ENCODE results near the gene KLHDC8A.

Gene KLHDC8A

DNA sequence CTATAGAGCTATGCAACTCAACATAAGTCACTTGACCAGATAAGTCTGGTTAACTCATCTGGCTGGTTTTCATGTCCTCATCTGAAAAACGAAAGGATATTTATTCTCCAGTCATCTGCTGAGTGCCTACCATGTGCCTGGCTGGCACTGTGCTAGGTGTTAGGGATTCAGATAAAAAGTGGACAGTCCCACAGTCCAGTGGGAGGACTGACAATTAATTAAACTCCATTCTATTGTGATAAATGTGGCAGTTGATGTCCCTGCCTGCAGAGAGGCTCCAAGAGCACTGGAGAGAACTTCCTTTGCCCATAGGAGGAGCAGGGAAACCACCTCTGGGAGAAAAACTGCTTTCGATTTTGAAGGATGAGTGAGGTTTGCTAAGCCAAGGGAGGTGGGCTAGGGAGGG is 40.6 kb downstream of the KLHDC8A start:
- FAIRE-seq (no peak), DNase-seq (ENCODE audit: insufficient read length, low spot score) (no peak)
- TF ChIP-seq PAX5 (IDR thresholded peaks at IDR 0.05; ENCODE audit: insufficient read depth, low read length, severe bottlenecking) = no peak
- no peak for TF ChIP-seq POLR2A (IDR thresholded peaks at IDR 0.05; ENCODE audit: low read depth, low read length)
- TF ChIP-seq SPI1 (IDR thresholded peaks at IDR 0.05; ENCODE audit: low read depth, low read length) = no peak
- TF ChIP-seq POLR2AphosphoS5 (IDR thresholded peaks at IDR 0.05; ENCODE audit: low read depth, low read length) = no peak
- TF ChIP-seq TAF1 (IDR thresholded peaks at IDR 0.05; ENCODE audit: low read depth, low read length) = no peak
- no peak for TF ChIP-seq POU2F2 (IDR thresholded peaks at IDR 0.05; ENCODE audit: low read depth, low read length)

DNA sequence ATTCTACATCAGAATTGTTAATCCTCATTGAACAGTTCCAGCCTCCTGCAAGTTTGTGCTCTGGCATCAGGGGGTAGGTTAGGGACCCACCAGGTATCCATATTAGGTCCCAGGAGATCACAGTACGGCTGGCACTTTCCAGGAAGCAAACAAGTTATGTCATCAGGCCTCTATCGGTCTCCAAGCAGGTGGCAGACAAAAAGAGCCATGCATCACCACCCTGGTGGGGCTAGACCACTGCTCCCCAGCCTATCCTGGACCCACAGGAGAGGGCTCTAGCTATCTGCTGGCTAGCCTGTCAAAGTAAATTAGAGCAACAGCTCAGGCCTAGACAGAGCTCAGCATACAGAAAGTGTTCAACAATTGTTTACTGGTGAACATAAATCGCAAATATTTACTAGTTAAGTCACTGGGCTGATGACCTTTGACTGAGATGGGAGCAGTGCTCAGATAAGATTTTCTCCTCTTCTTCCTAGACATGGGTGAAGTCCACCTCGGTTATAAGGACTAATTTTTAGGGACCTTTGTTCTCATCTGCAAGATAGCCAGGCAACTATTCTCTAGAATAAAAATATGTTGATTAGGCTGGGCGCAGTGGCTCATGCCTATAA is 41.6 kb downstream of the KLHDC8A start:
- TF ChIP-seq POLR2AphosphoS5 (IDR thresholded peaks at IDR 0.05; ENCODE audit: low read depth, low read length) (no peak), SPI1 (IDR thresholded peaks at IDR 0.05; ENCODE audit: low read depth, low read length) (no peak), PAX5 (IDR thresholded peaks at IDR 0.05; ENCODE audit: insufficient read depth, low read length, severe bottlenecking) (no peak), TAF1 (IDR thresholded peaks at IDR 0.05; ENCODE audit: low read depth, low read length) (no peak), POU2F2 (IDR thresholded peaks at IDR 0.05; ENCODE audit: low read depth, low read length) (no peak), POLR2A (IDR thresholded peaks at IDR 0.05; ENCODE audit: low read depth, low read length) (no peak)
- no peak for FAIRE-seq
- DNase-seq (ENCODE audit: insufficient read length, low spot score) = no peak

- DNase-seq (ENCODE audit: insufficient read length, low spot score) (no peak), FAIRE-seq (peak; percentile 38)
- TF ChIP-seq POLR2A (IDR thresholded peaks at IDR 0.05; ENCODE audit: low read depth, low read length) (no peak), TAF1 (IDR thresholded peaks at IDR 0.05; ENCODE audit: low read depth, low read length) (0 out of 2 replicates have a peak, but pooled peaks have one; percentile 20), SPI1 (IDR thresholded peaks at IDR 0.05; ENCODE audit: low read depth, low read length) (peak; percentile 69), PAX5 (IDR thresholded peaks at IDR 0.05; ENCODE audit: insufficient read depth, low read length, severe bottlenecking) (no peak)
Measured at GRCh38 chr1:205313563-205314308, 43.0 kb downstream of the KLHDC8A start.

DNA sequence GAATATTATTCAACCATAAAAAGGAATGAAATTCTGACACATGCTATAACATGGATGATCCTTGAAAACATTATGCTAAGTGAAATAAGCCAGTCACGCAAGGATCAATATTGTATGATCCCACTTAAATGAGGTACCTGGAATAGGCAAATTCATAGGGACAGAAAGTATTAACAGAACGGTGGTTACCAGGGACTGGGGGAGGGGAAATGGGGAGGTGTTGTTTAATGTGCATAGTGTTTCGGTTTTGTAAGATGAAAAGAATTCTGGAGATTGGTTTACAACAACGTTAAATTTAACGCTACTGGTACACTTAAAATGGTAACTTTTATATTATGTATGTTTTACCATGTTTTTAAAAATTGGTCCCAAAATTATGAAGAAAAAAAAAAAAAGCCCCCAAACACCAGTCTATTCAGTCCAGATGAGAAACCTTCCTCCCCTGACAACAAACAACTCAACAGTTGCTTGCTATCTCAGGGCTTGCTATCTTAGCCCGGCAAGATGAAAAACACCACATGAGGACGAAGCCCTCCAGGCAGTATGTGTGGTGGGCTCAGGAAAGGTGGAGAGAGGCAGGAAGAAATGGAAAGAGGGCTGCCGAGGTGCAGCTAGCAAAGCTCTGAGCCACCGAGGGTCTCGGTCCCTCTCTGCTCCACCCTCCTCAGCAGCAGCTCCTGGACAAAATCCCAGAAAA is 43.7 kb downstream of the KLHDC8A start:
- no peak for FAIRE-seq
- no peak for DNase-seq (ENCODE audit: insufficient read length, low spot score)
- TF ChIP-seq PAX5 (IDR thresholded peaks at IDR 0.05; ENCODE audit: insufficient read depth, low read length, severe bottlenecking) = no peak
- TF ChIP-seq SPI1 (IDR thresholded peaks at IDR 0.05; ENCODE audit: low read depth, low read length) = no peak
- TF ChIP-seq POLR2AphosphoS5 (IDR thresholded peaks at IDR 0.05; ENCODE audit: low read depth, low read length) = no peak
- no peak for TF ChIP-seq TAF1 (IDR thresholded peaks at IDR 0.05; ENCODE audit: low read depth, low read length)
- TF ChIP-seq POLR2A (IDR thresholded peaks at IDR 0.05; ENCODE audit: low read depth, low read length) = no peak
- TF ChIP-seq POU2F2 (IDR thresholded peaks at IDR 0.05; ENCODE audit: low read depth, low read length) = no peak

- FAIRE-seq (no peak), DNase-seq (ENCODE audit: insufficient read length, low spot score) (no peak)
- no peak for TF ChIP-seq POLR2A (IDR thresholded peaks at IDR 0.05; ENCODE audit: low read depth, low read length)
- peak; percentile 98 for TF ChIP-seq SPI1 (IDR thresholded peaks at IDR 0.05; ENCODE audit: low read depth, low read length)
Measured at GRCh38 chr1:205310976-205311704, 45.6 kb downstream of the KLHDC8A start.

DNA sequence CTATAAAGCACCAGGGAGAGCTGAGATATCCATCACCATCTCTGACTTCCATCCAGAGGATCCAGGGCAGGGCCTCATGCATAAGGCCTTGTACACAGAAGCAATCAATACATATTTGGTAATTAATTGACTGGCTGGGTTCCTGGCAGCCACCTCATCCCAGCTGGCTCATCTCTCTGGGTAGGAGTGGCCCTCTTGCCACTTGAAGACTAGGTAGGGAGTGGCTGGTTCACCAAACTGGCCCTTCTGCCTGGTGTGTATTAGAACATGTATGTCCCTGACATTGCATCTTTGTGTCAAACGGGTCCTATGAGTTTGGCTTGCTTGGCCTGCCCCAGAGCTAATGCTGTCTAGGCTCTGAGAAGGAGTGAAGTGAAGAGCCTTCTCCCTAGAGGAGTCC is 47.0 kb downstream of the KLHDC8A start:
- TF ChIP-seq POLR2A (IDR thresholded peaks at IDR 0.05; ENCODE audit: low read depth, low read length) (no peak), POU2F2 (IDR thresholded peaks at IDR 0.05; ENCODE audit: low read depth, low read length) (no peak), POLR2AphosphoS5 (IDR thresholded peaks at IDR 0.05; ENCODE audit: low read depth, low read length) (no peak), PAX5 (IDR thresholded peaks at IDR 0.05; ENCODE audit: insufficient read depth, low read length, severe bottlenecking) (no peak), TAF1 (IDR thresholded peaks at IDR 0.05; ENCODE audit: low read depth, low read length) (no peak), SPI1 (IDR thresholded peaks at IDR 0.05; ENCODE audit: low read depth, low read length) (no peak)
- no peak for DNase-seq (ENCODE audit: insufficient read length, low spot score)
- no peak for FAIRE-seq

GRCh38 chr1:205306929-205307566 is 49.7 kb downstream of the KLHDC8A start:
- TF ChIP-seq POLR2AphosphoS5 (IDR thresholded peaks at IDR 0.05; ENCODE audit: low read depth, low read length) (no peak), PAX5 (IDR thresholded peaks at IDR 0.05; ENCODE audit: insufficient read depth, low read length, severe bottlenecking) (no peak)

DNA sequence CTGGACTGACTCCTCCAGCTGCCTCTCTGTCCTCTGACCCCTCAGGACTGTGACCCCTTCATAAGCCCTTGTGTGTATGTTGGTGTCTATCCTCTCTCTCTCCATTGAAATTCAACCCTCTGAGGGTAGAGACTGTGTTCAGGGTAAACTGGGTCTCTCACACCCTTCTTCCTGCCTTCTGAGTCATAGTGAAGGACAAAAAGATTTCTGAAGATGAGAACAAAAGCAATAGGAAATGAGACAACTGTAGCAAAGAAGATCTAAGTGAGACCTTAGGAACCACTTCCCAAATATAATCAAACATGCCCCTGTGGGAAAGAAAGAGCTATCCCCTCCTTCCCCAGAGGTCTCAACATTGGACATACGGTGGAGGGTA is 52.0 kb downstream of the KLHDC8A start:
- FAIRE-seq = no peak
- no peak for TF ChIP-seq POLR2A (IDR thresholded peaks at IDR 0.05; ENCODE audit: low read depth, low read length)
- TF ChIP-seq PAX5 (IDR thresholded peaks at IDR 0.05; ENCODE audit: insufficient read depth, low read length, severe bottlenecking) = no peak
- TF ChIP-seq POLR2AphosphoS5 (IDR thresholded peaks at IDR 0.05; ENCODE audit: low read depth, low read length) = no peak
- no peak for TF ChIP-seq POU2F2 (IDR thresholded peaks at IDR 0.05; ENCODE audit: low read depth, low read length)
- TF ChIP-seq TAF1 (IDR thresholded peaks at IDR 0.05; ENCODE audit: low read depth, low read length) = no peak
- TF ChIP-seq SPI1 (IDR thresholded peaks at IDR 0.05; ENCODE audit: low read depth, low read length) = no peak
- no peak for DNase-seq (ENCODE audit: insufficient read length, low spot score)

More at GRCh38 chr1:205306929-205307566, 49.7 kb downstream of the KLHDC8A start:
- DNase-seq (ENCODE audit: insufficient read length, low spot score) (no peak), FAIRE-seq (no peak)
